Endothelial cell (in vitro differentiated cells): Measurements from ENCODE around the gene ILDR1. TPM values are rescaled to one million over a fixed set of nuclear protein-coding genes. Genes with fewer than 3 reads are reported as not detected.
"Not testable (repeated sequence)": the region's sequence is repeated elsewhere in the genome, so short reads cannot be mapped to it uniquely, and the experiment has no call there.

ENCODE experiments used
- DNase-seq: peaks from one replicate; pipeline ENCODE4 v3.0.0; 2021; ENCODE audit warnings: low spot score
- H3K27ac Mint-ChIP-seq: one replicate; pipeline ENCODE4 v1.8.0; 2021; ENCODE audit warnings: mixed read lengths, inconsistent platforms; ENCODE audit not compliant: unreplicated experiment
- H3K27me3 Mint-ChIP-seq: one replicate; pipeline ENCODE4 v1.8.0; 2021; ENCODE audit warnings: mild to moderate bottlenecking, moderate library complexity, mixed read lengths, inconsistent platforms; ENCODE audit not compliant: unreplicated experiment
- H3K36me3 Mint-ChIP-seq: one replicate; pipeline ENCODE4 v1.8.0; 2021; ENCODE audit warnings: mild to moderate bottlenecking, low read depth, mixed read lengths, inconsistent platforms; ENCODE audit not compliant: unreplicated experiment
- H3K4me1 Mint-ChIP-seq: one replicate; pipeline ENCODE4 v1.8.0; 2021; ENCODE audit warnings: mild to moderate bottlenecking, mixed read lengths, inconsistent platforms; ENCODE audit not compliant: unreplicated experiment
- H3K4me3 Mint-ChIP-seq: one replicate; pipeline ENCODE4 v1.8.0; 2021; ENCODE audit warnings: mild to moderate bottlenecking, mixed read lengths, inconsistent platforms; ENCODE audit not compliant: unreplicated experiment
- H3K9me3 Mint-ChIP-seq: one replicate; pipeline ENCODE4 v1.8.0; 2021; ENCODE audit warnings: mixed read lengths, inconsistent platforms; ENCODE audit not compliant: unreplicated experiment
- total RNA-seq: library from RNA; stranded (reverse); fragmentation: NEBNext Ultra II Directional; extraction: Animal tissue kit (Norgen Biotek cat#: 25700); gene quantifications from one replicate; pipeline ENCODE4 v1.2.1, GENCODE V29; 2021; ENCODE audit not compliant: unreplicated experiment
- TF ChIP-seq, protein P1 (sequence below): fragments of 200-600 bp; sonication (generic); IDR thresholded peaks from one replicate; pipeline ENCODE4 v1.5.0; 2021; ENCODE audit warnings: antibody characterized with exemption; ENCODE audit not compliant: unreplicated experiment

Gene ILDR1
- total RNA-seq, 1 donor from 2014 or later = not detected

DNA sequence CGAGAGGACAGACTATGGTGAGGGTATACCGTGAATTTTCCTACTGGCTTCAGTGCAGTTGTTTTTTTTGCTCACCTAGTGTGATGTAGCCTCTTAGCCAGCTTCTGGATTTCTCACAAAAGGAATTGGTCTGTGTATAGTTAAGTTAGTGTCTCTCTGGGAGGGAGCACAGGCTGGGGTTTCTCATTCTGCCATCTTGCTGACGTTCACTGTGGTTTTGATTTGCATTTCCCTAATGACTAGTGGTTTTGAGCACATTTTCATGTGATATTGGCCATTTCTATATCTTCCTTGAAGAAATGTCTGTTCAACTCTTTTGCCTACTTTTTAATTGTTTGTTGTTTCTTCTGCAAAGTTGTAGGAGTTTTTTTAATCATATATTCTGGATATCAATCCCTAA, 30.9 kb upstream of the ILDR1 start:
- Mint-ChIP-seq H3K4me1 (no peaks in the 10 kb centered on the region), H3K4me3 (no peak overlapping the region), H3K27ac (no peak overlapping the region), H3K36me3 (no peaks in the 10 kb centered on the region), H3K27me3 (no peaks in the 10 kb centered on the region), H3K9me3 (no peaks in the 10 kb centered on the region)
- TF ChIP-seq, protein P1, sequence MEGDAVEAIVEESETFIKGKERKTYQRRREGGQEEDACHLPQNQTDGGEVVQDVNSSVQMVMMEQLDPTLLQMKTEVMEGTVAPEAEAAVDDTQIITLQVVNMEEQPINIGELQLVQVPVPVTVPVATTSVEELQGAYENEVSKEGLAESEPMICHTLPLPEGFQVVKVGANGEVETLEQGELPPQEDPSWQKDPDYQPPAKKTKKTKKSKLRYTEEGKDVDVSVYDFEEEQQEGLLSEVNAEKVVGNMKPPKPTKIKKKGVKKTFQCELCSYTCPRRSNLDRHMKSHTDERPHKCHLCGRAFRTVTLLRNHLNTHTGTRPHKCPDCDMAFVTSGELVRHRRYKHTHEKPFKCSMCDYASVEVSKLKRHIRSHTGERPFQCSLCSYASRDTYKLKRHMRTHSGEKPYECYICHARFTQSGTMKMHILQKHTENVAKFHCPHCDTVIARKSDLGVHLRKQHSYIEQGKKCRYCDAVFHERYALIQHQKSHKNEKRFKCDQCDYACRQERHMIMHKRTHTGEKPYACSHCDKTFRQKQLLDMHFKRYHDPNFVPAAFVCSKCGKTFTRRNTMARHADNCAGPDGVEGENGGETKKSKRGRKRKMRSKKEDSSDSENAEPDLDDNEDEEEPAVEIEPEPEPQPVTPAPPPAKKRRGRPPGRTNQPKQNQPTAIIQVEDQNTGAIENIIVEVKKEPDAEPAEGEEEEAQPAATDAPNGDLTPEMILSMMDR = no peak
- DNase-seq = no peak

DNA sequence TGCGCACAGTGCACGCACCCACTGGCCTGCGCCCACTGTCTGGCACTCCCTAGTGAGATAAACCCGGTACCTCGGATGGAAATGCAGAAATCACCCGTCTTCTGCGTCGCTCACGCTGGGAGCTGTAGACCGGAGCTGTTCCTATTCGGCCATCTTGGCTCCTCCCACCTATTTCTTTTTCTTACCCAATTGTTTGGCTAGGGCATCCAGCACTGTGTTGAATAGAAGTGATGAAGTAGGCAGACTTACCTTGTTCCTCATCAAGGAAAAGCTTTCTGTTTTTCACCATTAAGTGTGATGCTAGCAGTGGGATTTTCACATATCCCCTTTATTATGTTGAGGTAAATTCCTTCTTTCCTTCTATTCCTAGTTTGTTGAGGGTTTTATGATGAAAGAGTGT, 25.7 kb upstream of the ILDR1 start:
- H3K9me3 Mint-ChIP-seq, H3K27ac Mint-ChIP-seq, H3K4me1 Mint-ChIP-seq, H3K27me3 Mint-ChIP-seq, DNase-seq, H3K36me3 Mint-ChIP-seq, H3K4me3 Mint-ChIP-seq: not testable (repeated sequence)

DNA sequence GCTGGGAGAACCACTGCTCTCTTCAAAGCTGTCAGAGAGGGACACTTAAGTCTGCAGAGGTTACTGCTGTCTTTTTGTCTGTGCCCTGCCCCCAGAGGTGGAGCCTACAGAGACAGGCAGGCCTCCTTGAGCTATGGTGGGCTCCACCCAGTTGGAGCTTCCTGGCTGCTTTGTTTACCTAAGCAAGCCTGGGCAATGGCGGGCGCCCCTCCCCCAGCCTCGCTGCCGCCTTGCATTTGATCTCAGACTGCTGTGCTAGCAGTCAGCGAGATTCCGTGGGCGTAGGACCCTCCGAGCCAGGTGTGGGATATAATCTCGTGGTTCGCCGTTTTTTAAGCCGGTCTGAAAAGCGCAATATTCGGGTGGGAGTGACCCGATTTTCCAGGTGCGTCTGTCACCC, 25.2 kb upstream of the ILDR1 start:
- not testable (repeated sequence) for H3K27ac Mint-ChIP-seq, H3K4me1 Mint-ChIP-seq, H3K4me3 Mint-ChIP-seq, H3K27me3 Mint-ChIP-seq, H3K9me3 Mint-ChIP-seq, H3K36me3 Mint-ChIP-seq, DNase-seq

DNA sequence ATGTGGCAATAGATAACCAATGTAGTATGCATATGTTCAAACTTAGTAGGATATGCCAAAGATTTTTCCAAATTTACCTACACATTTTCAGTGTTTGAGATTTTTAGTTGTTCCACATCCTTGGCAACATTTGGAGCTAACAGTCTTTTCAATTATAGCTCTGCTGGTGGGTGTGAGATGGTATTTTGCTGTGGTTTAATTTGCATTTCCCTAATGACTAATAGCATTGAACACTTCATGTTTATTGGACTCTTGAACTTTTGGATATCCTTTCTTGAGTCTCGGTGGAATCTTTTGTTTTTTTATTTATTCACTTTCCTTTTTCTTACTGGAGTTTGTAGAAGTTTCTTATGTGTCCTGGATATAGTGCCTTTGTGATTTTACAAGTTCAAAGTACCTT, 11.0 kb upstream of the ILDR1 start:
- TF ChIP-seq, protein P1 = no peak
- H3K27ac Mint-ChIP-seq = no peak overlapping the region
- no peaks in the 10 kb centered on the region for H3K27me3 Mint-ChIP-seq
- H3K4me1 Mint-ChIP-seq = no peaks in the 10 kb centered on the region
- no peak for DNase-seq
- peaks cover 20% of the 10 kb centered on the region for H3K9me3 Mint-ChIP-seq
- H3K4me3 Mint-ChIP-seq = no peak overlapping the region
- H3K36me3 Mint-ChIP-seq = peaks cover 8% of the 10 kb centered on the region

DNA sequence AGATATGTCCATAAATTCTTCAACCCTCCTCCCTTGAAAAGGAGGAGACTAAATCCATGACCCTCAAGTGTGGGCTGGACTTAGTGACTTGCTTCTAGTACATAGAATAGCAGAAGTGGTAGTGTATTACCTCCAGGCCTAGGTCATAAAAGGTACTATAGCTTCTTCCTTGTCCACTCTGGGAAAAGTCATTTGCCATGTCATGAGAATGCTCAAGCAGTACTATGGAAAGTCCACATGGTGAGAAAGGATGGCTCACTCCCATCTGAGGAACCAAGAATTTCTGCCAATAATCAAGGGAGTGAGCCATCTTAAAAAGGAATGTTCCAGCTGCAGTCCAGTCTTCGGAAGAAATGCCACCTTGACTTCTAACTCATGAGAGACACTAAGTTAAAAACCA, 10.5 kb upstream of the ILDR1 start:
- H3K4me1 Mint-ChIP-seq = no peaks in the 10 kb centered on the region
- peaks cover 15% of the 10 kb centered on the region for H3K9me3 Mint-ChIP-seq

DNA sequence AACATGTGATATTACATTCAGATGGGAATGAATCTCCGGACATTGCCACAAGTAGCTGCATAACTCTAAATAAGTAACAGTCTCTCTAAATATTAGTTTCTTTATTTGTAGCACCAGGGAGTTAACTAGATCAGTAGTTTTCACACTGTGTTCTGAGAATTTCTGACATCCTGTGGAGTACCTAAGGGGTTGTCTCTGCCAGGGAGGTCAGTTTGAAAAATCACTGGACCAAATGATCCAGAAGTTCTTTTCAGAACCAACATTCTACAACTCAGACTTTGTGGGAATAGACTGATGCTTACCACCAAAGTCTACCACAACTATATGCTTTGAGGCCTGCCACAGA, 9.0 kb upstream of the ILDR1 start:
- Mint-ChIP-seq H3K36me3 (no peaks in the 10 kb centered on the region), H3K9me3 (peaks cover 8% of the 10 kb centered on the region), H3K27ac (no peak overlapping the region), H3K4me1 (no peaks in the 10 kb centered on the region), H3K27me3 (no peaks in the 10 kb centered on the region), H3K4me3 (no peak overlapping the region)
- no peak for DNase-seq
- TF ChIP-seq, protein P1 = no peak

More for the DNA sequence above, 10.5 kb upstream of the ILDR1 start:
- Mint-ChIP-seq H3K27me3 (no peaks in the 10 kb centered on the region), H3K27ac (no peak overlapping the region), H3K4me3 (no peak overlapping the region), H3K36me3 (peaks cover 3% of the 10 kb centered on the region)
- no peak for DNase-seq
- TF ChIP-seq, protein P1 = no peak
